Activated naive CD4-positive, alpha-beta T cell (primary cell): ENCODE data around the gene DYNLT2.
"Not testable (repeated sequence)": the region's sequence is repeated elsewhere in the genome, so short reads cannot be mapped to it uniquely, and the experiment has no call there.

Experiments used
- DNase-seq, 4 experiments: peaks; one replicate each; lab custom pipeline; 2025; lab: John Stamatoyannopoulos, UW

Gene DYNLT2

GRCh38 chr6:169783971-169784820 is 32.8 kb upstream of the DYNLT2 start:
- DNase-seq = no peak

DNA sequence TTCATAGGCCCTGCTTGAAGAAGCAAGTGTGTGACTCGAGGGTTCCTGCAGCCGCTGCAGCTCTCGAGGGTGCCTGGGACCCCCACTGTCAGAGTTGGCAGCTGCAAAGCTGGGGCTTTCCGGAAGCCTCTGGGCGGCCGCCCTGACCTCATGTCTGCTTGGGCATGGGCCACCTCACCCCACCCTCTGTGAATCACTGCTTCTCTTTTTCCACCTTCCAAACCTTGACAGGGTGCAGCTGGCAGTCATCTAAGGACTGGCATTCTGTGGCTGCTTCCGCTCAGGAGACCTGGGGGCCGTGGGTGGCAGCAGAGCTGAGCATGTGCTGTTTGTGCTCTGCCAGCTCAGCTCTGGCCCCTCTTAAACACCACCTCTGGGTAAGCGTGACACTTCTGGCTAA is 32.0 kb upstream of the DYNLT2 start:
- no peak for DNase-seq

GRCh38 chr6:169782966-169783365 is 31.6 kb upstream of the DYNLT2 start:
- DNase-seq = no peak

- no peak for DNase-seq
These were observed 29.3 kb upstream of the DYNLT2 start for GRCh38 chr6:169780571-169781091.

GRCh38 chr6:169779896-169780295 is 28.5 kb upstream of the DYNLT2 start:
- no peak for DNase-seq

DNA sequence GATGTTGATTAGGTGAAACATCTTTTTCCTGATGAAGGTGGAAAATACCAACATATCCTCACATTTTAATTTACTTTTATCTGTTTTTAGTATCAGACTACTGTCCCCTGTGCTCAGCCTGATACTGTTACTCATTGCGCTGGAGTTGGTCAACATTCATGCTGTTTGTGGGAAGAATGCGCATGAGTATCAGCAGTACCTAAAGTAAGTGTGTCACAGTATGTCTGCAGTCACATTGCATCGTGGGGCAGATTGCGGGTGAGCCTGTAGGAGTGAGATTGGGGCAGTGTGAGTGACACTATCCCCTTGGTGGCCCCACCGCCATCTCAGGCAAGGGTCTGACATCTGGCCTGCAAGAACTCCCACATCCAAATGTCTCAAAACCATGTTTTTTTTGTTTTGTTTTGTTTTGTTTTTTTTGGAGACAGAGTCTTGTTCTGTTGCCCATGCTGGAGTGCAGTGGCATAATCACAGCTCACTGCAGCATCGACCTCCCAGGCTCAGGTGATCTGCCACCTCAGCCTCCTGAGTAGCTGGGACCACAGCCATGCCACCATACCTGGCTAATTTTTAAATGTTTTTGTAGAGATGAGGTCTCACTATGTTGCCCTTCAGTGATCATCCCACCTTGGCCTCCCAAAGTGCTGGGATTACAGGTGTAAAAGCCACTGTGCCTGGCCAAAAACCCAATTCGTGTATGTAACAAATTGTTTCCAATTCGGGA is 27.9 kb upstream of the DYNLT2 start:
- no peak for DNase-seq

DNA sequence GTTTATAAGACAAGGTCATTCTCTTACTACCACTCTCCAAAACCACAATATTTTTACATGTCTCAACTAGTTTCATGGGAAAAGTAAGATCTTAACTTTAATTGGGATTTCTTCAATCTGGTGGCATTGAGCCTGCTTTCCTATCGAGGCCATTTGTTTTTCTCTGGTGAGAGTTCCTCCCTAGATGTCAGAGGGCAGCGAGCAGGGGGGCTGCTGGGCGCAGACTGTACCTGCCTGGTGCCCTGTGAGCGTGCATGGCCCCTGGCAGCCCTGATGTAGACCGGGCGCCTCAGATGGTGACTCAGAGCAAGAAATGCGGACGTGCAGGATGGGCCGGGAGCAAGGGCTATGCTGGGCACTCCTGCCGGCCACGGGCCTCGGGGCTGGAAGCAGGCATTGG is 27.3 kb upstream of the DYNLT2 start:
- no peak for DNase-seq

- no peak for DNase-seq
These were observed 26.5 kb upstream of the DYNLT2 start for GRCh38 chr6:169777896-169778295.

DNA sequence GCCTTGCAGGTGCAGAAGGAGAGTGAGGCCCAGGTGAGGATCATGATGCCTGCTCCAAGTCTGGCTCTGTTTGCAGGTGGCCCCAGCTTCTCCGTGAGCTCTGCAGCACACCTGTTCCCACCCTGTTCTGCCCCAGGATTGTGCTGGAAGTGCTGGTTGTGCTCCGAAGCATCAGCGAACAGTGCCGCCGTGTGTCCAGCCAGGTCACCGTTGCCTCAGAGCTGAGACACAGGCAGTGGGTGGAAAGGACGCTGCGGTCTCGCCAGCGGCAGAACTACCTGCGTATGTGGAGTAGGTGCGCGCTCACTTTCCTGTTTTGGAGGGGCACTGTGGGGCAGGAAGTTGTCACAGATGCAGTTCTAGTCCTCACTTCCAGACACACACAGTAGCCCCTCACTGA is 25.0 kb upstream of the DYNLT2 start:
- no peak for DNase-seq

GRCh38 chr6:169775321-169775720 is 23.9 kb upstream of the DYNLT2 start:
- DNase-seq = no peak

GRCh38 chr6:169774347-169774746 is 23.0 kb upstream of the DYNLT2 start:
- no peak for DNase-seq

GRCh38 chr6:169766921-169767736 is 15.8 kb upstream of the DYNLT2 start:
- DNase-seq = no peak

- no peak for DNase-seq
These were observed 14.9 kb upstream of the DYNLT2 start for GRCh38 chr6:169766232-169766631.

GRCh38 chr6:169765789-169766188 is 14.4 kb upstream of the DYNLT2 start:
- DNase-seq = not testable (repeated sequence)

GRCh38 chr6:169763881-169764280 is 12.5 kb upstream of the DYNLT2 start:
- no peak for DNase-seq

GRCh38 chr6:169763308-169763707 is 11.9 kb upstream of the DYNLT2 start:
- no peak for DNase-seq

GRCh38 chr6:169755162-169755561 is 3.8 kb upstream of the DYNLT2 start:
- no peak for DNase-seq

DNA sequence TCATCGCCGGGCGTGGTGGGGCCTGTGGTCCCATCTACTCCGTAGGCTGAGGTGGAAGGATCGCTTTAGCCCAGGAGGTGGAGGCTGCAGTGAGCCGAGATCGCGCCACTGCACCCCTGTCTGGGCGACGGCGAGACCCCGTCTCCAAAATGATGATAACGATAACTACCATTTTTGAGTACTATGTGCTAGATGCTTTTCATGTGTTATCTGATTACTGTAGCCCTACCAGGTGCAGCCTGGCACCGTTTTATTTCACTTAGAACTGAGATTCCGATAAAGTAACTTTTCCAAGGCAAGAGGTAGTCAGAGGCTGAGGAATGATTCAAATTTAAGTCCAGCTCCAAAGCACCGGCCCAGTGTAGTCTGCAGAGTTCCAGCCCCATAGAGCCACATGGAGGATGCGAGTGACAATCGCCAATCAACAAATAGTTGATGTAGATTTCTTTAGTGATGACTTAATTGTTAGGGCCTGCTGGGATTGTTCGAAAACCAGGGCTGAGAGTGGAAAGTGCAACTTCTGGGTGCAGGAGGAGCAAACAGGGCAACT is 777 bp upstream of the DYNLT2 start:
- DNase-seq = no peak

- no peak for DNase-seq
These were observed 4.8 kb downstream of the DYNLT2 start for GRCh38 chr6:169746556-169746955.

DNA sequence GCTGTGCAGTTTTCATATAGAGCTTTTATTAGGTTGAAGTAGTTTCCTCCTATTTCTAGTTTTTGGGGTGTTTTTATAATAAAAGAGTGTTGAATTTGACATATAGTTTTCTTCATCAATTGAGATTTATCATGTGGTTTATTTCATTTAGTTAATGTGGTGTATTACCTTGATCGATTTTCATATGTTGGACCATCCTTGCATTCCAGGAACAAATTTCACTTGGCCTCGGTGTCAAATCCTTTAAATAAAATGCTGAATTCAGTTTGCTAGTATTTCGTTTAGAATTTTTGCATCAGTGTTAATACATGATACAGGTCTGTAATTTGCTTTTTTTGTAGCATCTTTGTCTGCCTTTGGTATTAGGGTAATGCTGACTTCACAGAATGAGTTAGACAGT is 6.0 kb downstream of the DYNLT2 start:
- DNase-seq = no peak

DNA sequence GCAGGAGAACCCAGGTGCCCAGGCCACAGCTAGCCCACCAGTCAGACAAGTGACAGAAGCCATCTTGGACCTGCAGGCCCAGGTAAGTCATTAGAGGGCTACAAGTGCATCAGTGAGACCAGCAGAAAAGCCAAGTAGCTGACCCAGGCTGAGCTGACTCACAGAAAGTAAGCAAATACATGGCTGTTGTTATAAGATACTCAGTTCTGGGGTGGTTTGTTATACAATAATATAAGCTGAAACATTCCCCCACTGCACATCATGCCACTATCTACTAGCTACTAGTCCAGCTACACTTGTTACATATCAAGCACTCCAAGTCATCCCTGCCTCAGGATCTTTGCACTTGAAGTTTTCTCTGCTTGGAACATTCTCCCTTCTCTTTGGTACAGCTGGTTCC is 10.0 kb downstream of the DYNLT2 start:
- DNase-seq = no peak

DNA sequence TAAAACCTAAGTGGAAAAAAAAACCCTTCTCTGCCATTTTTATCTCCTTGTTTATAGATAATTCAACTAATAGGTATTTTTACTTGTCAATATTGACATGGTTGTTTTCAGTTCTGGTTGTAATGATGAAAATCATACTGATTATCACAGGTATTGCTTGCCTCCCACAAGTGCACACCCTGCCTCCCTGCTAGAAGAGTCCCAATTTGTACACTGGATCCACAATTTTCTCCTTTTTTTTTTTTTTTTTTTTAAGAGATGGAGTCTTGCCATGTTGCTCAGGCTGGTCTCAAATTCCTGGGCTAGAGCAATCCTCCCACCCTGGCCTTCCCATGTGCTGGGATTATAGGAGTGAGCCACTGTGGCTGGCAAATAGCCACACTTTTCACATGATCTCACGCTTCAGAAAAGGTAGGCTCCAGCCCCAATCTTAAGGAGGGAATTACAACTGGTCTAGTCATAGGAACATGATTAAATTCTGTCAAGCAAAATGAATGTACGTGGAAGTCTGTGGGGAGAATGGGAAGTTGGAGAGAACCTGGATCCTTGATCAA is 12.3 kb downstream of the DYNLT2 start:
- DNase-seq = no peak
